ENCODE measurements around the gene CCDC88B.
"Not testable (repeated sequence)": the region's sequence is repeated elsewhere in the genome, so short reads cannot be mapped to it uniquely, and the experiment has no call there.

Gene CCDC88B

DNA sequence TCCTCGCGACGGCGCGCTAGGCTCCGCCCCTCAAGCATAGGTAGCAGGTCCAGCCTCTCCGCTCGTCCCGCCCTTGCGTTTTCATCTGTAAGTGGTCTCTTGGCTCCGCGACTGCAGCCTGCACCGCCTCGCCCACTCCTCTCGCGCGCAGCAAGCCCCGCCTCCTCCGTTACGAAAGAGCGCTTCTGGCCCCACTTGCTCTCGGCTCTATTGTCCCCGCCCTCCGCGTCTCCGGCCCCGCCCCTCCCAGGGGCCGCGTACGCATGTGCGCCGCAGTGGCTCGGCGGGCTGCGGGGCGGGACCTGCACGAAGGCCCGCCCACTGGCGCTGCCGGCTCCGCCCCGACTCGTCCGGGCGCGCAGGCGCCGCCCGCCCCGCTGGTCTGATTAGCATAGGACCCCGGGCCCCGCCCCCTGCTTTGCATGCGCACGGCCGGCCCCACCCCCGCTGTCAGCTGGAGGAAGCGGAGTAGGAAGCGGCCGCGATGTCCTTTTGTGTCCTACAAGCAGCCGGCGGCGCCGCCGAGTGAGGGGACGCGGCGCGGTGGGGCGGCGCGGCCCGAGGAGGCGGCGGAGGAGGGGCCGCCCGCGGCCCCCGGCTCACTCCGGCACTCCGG lies 34.8 kb upstream of the CCDC88B start, which contains the start of gene ESRRA:
Gene ESRRA, plus strand, starts transcription at position 450 of the 616 bp plus-strand sequence. CDS start 1,656 bp downstream, outside the sequence.
- DNase-seq = peak; percentile 81 to 100 (median 99)

DNA sequence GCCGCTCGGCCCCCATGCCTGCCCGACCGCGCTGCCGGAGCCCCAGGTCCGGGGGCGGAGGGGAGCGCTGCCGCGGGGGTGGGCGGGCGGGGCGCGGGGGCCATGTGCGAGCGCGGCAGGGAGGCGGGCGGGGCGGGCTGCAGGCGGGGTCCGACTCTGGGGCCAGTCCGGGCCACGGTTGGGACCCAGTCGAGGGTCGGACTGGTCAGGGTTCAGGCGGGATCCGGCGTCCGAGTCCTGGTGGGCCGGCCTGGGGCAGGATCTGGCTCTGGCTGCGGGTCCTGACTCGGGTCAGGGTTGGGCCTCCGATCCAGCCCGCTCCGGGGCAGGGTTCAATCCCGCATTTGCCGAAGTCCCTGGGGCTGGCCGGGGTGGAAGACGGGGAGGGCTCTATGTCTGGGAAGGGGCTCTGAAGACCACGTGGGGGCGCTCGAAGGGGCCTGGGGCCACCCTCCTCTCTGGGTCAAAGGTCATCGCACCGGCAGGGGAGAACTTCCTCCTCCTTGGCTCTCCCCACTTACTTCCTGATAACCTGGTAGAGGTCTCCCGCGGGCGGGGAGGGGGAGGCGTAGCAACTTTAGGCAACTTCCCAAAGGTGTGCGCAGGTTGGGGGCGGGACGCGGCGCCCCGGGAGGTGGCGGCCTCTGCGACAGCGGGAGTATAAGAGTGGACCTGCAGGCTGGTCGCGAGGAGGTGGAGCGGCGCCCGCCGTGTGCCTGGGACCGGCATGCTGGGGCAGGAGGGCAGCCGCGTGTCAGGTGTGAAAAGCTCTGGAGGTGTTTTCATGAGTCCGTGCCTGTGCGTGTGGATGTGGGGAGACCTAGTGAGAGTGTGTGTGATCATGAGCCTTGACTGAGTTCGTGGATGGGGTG lies 34.1 kb upstream of the CCDC88B start:
- DNase-seq = peak in 46 of 58 donors; percentile 16 to 75 (median 58)

DNA sequence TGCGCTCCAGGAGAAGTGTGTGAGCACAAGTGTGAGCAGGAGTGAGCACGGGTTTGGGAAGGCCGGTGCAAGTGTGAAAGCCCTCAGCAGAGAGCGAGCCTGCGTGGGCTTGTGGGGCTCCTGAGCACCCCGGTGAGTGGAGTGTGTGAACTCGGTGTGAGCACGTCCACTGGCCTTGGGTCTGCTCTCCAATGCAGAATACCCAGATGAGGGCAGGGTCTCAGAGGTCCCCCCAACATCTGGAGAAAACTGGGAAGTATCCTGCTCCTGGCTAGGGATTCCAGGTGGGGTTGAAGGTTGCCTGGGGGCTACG lies 33.5 kb upstream of the CCDC88B start:
- DNase-seq = no peak

DNA sequence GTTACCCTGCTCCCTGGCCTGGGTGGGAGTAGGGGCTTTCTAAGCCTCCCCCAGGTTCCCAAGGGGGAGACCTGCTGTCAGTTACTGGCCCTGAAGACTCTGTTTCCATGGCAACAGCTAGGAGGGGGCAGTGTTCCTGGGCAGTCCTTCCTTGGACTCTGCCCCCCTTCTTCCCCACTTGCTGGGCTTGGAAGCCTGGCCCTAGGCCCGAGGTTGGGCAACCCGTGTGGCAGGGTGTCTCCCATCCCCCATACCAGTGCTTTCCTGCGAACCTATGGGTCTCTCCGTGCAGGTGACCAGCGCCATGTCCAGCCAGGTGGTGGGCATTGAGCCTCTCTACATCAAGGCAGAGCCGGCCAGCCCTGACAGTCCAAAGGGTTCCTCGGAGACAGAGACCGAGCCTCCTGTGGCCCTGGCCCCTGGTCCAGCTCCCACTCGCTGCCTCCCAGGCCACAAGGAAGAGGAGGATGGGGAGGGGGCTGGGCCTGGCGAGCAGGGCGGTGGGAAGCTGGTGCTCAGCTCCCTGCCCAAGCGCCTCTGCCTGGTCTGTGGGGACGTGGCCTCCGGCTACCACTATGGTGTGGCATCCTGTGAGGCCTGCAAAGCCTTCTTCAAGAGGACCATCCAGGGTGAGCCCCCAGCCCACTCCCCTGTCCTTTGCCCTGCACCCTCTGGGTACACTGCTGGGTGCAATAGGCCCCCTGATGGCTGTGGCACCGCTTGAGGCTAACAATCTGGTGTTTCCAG lies 33.0 kb upstream of the CCDC88B start:
- DNase-seq = peak in 7 of 58 donors; percentile 21 to 46 (median 28)

DNA sequence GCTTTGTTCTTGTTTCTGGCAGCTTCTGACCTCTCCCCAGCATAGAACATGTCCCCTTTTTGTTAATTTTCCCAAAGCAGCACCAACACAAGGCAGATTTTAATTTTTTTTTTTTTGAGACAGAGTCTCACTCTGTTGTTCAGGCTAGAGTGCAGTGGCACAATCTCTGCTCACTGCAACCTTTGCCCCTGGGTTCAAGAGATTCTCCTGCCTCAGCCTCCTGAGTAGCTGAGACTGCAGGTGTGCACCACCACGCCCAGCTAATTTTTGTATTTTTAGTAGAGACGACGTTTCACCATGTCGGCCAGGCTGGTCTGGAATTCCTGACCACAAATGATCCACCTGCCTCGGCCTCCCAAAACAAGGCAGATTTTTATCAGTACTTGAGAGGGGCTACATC lies 32.2 kb upstream of the CCDC88B start:
- DNase-seq = not testable (repeated sequence)

DNA sequence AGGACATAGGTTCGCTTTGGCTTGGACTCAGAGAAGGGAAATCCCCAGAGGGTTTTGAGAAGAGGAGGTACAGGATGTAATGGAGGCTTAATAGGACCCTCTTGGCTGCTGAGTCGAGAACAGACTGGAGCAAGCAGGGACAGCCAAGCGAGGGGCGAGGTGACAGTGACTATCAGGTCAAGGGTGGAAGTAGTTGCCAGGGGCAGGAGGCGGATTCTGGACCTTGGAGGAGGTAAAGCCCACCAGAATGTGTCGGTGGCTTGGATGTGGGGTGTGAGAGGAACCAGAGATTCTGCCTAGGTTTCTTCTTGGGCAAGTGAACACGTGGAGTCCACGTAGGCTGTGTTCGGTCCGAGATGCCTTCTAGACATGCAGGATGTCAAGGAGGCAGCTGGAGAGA lies 27.1 kb upstream of the CCDC88B start:
- DNase-seq = no peak

DNA sequence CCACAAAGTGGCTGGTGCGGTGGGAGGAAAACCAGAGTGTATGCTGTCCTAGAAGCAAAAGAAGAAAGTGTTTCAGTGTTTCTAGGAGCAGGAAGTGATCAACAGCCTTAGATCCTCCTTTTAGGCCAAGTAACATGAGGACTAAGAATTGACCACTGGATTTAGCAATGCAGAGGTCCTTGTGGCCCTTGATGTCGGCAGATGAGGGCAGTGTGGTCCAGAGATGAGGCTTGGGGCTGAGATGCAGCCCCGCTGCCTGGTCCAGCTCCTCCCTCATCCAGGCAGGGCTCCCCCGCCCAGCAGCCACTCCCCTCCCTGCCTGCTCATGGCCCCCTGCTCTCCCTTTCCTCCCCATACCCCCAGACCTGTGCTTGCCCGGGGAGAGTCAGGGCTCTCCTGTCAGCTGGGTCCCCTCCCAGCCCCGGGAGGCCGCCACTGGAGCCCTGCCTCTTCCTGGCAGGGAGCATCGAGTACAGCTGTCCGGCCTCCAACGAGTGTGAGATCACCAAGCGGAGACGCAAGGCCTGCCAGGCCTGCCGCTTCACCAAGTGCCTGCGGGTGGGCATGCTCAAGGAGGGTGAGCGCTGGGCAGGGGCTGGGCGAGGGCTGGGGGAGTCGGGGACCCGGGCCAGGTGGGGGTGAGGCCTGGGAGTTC lies 26.4 kb upstream of the CCDC88B start:
- DNase-seq = peak in 11 of 58 donors; percentile 7 to 47 (median 37)

DNA sequence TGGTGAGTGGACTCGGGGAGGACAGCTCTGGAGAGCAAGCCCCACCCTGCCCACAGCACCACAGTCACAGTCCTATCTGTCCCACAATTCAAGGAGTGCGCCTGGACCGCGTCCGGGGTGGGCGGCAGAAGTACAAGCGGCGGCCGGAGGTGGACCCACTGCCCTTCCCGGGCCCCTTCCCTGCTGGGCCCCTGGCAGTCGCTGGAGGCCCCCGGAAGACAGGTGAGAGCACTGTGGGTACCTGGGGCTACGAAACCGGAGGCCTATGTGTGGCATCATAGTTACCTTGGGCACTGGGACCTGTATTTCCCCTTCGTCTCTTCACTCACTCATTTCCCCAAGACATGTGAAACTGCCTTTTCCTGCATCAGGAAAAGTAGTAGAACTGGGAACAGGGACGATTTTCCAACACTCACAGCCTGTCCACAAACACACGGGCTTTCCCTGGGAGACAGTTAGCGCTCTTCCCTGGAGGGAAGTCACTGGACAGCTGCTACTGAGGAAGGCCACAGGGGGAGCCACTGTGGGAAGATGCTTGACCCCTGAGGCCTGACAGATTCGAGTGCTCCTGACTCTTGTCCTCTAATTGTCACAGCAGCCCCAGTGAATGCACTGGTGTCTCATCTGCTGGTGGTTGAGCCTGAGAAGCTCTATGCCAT lies 25.7 kb upstream of the CCDC88B start:
- DNase-seq = no peak

DNA sequence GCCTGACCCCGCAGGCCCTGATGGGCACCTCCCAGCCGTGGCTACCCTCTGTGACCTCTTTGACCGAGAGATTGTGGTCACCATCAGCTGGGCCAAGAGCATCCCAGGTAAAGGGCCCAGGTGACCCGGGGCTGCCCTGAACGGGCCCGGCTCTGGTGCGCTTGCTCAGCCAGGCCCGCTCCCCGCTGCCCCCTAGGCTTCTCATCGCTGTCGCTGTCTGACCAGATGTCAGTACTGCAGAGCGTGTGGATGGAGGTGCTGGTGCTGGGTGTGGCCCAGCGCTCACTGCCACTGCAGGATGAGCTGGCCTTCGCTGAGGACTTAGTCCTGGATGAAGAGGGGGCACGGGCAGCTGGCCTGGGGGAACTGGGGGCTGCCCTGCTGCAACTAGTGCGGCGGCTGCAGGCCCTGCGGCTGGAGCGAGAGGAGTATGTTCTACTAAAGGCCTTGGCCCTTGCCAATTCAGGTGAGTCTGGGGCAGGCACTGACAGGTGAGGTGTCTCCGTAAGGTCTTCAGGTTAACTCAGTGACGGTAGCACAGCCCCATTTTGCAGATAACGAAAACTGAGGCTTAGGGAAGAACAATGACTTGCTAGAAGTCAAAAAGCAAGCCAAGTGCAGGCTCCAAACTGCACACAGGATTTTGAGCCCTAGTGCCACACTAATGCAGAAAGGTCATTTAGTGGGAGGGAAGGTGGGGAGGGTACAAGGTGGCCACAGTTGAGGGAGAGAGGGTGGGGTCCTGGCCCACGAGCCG lies 25.0 kb upstream of the CCDC88B start:
- DNase-seq = no peak

DNA sequence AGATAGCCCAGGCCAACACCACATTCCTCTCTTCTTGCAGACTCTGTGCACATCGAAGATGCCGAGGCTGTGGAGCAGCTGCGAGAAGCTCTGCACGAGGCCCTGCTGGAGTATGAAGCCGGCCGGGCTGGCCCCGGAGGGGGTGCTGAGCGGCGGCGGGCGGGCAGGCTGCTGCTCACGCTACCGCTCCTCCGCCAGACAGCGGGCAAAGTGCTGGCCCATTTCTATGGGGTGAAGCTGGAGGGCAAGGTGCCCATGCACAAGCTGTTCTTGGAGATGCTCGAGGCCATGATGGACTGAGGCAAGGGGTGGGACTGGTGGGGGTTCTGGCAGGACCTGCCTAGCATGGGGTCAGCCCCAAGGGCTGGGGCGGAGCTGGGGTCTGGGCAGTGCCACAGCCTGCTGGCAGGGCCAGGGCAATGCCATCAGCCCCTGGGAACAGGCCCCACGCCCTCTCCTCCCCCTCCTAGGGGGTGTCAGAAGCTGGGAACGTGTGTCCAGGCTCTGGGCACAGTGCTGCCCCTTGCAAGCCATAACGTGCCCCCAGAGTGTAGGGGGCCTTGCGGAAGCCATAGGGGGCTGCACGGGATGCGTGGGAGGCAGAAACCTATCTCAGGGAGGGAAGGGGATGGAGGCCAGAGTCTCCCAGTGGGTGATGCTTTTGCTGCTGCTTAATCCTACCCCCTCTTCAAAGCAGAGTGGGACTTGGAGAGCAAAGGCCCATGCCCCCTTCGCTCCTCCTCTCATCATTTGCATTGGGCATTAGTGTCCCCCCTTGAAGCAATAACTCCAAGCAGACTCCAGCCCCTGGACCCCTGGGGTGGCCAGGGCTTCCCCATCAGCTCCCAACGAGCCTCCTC lies 24.1 kb upstream of the CCDC88B start:
- not testable (repeated sequence) for DNase-seq

DNA sequence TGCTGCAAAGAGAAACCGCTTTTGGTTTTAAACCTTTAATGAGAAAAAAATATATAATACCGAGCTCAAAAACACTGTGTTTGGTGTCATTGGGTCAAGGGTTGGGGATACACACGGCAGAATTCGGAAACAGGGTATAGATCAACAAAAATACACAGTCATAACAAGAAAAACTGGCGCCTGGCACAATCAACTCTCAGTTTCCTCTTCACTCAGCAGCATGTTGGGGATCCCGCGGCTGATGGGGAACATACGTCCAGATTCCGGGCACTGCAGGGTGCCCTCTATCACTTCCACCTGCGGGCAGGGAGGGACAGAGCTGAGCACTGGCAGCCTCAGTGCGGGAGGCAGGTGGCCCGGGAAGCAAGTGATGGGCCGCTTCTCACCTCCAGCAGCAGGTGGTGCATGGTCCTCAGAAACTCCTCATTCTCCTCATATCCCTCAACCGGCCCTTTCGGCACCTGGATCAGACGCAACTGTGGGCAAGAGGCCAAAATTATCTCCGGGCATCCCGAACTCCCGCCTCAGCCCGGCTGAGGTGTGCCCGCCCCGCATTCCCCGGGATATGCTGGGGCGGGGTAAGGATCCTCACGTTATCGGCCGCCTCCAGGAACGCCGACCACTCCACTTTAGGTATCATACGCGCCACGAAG lies 23.2 kb upstream of the CCDC88B start:
- peak in 1 of 58 donors; percentile 67 for DNase-seq

DNA sequence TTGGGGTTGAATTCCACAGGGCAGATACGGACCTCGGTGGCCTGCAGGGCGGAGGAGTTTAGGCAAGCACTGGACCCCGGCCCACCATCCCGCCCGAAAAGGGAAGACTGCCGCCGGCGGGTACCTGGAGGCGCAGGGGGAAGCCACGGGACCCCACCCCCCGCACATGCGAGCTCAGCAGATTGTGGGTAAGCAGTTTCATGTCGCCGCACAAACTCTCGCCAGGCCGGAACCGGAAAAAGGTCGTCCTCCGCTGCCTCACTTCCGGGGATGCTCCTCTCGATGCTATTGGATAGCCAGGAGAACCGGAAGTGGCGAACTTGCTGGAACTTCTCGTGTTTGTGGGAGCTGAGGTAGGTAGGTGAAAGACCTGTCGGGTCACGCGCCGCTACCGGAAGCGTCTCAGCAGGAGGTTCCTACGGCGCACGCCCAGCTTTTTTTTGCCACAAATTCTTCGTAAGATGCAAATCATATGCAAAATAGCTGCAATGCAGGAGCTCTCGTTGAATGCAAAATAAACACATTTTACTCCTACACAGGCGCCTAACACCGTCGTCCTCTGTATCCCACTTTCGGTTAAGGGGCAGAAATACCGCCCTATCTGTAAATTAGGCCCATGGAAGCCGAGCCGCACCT lies 22.6 kb upstream of the CCDC88B start, which contains the start of gene TRMT112:
Gene TRMT112, minus strand, starts transcription at position 235 of the 636 bp plus-strand sequence. Its CDS starts 33 bp downstream, at position 202.
- peak; percentile 77 to 98 (median 95) for DNase-seq

DNA sequence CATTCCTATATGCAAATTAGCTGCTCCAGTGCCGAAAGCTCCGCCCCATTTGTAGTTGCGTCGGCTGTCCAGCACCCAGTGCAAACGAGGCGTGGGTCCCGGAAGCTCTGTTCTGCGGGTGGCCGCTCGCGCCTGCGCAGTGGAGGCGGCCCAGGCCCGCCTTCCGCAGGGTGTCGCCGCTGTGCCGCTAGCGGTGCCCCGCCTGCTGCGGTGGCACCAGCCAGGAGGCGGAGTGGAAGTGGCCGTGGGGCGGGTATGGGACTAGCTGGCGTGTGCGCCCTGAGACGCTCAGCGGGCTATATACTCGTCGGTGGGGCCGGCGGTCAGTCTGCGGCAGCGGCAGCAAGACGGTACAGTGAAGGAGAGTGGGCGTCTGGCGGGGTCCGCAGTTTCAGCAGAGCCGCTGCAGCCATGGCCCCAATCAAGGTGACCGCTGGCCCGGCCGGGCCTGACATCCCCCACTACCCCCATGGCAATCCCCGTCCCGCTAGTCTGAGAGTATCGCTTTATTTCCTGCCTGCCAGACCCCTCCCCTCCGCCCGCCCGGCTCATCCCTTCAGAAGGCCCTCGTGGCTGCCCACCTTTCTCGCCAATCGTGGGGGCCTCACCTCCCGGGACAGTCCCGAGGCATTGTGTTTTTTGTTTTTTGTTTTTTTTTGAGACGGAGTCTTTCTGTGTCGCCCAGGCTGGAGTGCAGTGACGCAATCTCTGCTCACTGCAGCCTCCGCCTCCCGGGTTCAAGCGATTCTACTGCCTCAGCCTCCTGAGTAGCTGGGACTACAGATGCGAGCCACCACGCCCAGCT lies 21.8 kb upstream of the CCDC88B start, which contains the start of gene PRDX5:
Gene PRDX5, plus strand, starts transcription at position 161 of the 805 bp plus-strand sequence. Its CDS starts 95 bp downstream, at position 256.
- peak; percentile 82 to 98 (median 95) for DNase-seq

DNA sequence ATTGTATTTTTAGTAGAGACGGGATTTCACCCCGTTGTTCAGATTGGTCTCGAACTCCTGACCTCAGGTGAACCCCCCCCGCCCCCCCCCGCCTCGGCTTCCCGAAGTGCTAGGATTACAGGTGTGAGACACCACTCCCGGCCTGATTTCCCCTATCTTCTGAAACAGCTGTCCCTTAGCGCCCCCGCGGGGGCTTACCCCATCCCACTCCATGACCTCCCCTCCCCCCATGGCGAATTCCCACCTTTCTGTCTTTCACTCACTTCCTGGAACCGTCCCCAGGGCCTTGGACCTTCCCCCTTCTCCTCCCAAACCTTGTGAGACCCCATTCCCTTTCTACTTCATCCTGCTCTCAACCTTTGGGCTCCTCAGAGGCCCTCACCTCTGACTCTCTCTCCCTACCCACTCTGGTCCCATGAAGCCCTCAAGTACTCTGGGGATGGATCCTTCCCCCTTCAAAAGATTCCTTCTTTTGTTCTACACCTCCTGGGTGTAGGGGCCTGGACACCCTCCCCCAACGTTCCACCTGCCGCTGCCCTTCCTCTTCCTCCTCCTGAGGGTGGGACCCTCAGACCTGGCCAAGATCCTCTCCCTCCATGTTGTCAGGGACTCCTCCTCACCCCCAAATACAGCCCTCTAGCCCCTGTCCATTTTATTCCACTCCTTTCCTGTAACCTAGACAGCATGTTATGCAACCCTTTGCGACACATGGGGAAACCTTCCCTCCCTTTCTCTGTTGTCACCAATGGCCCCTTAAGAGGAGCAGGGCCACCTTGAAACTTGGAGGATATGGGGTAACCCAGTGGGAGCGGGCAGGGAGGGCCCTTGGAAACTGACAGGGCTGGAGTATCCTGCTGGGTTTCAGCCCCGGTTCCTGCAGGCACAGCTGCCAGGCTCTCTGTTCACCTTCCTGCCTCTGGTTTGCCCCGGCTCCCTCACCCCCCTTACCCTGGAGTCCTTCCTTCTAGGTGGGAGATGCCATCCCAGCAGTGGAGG lies 20.9 kb upstream of the CCDC88B start:
- no peak for DNase-seq

DNA sequence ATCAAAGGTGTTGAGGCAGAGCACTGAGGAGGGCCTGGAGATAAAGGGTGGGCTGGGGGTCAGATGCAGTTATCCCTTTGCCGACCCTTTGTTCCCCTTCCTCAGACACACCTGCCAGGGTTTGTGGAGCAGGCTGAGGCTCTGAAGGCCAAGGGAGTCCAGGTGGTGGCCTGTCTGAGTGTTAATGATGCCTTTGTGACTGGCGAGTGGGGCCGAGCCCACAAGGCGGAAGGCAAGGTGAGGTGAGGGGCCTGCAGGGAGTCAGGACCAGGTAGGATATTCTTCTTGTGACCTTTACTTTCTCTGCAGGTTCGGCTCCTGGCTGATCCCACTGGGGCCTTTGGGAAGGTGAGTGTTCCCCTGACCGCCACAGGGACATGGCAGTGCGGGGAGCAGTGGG lies 19.4 kb upstream of the CCDC88B start:
- no peak for DNase-seq
